HCT116 (cell line): Measurements from ENCODE around the gene TMEFF2.

ENCODE experiments used
- ATF3 ChIP-seq: IDR thresholded peaks from 2 replicates; pipeline ENCODE4 v1.6.1; 2012
- CEBPB ChIP-seq: IDR thresholded peaks from 2 replicates; pipeline ENCODE4 v1.6.1; 2012; ENCODE audit warnings: low read depth
- CTCF ChIP-seq, 3 experiments: fragments of 200-600 bp in 1 of 3; sonication (generic) in 1 of 3; IDR thresholded peaks in 2 of 3; conservative IDR thresholded peaks in 1 of 3; 2 replicates each; pipeline ENCODE4 v1.5.1; 2012 to 2017; ENCODE audit warnings: low read depth in 2 of 3, low read length in 2 of 3, antibody characterized with exemption in 1 of 3, borderline replicate concordance in 1 of 3, control low read depth in 1 of 3, mild to moderate bottlenecking in 1 of 3, mixed read lengths in 1 of 3, mixed run types in 1 of 3, moderate library complexity in 1 of 3; ENCODE audit not compliant: insufficient read depth in 1 of 3
- ELF1 ChIP-seq: IDR thresholded peaks from 2 replicates; pipeline ENCODE4 v1.6.1; 2012; ENCODE audit warnings: low read depth, borderline replicate concordance
- EZH2 ChIP-seq: fragments of 200-600 bp; sonication (generic); IDR thresholded peaks from 2 replicates; pipeline ENCODE4 v1.6.1; 2017; ENCODE audit warnings: antibody characterized with exemption, mixed run types
- EZH2phosphoT487 ChIP-seq: fragments of 200-600 bp; IDR thresholded peaks from 2 replicates; pipeline ENCODE4 v1.6.1; 2018; ENCODE audit warnings: antibody characterized with exemption, borderline replicate concordance
- MAX ChIP-seq: IDR thresholded peaks from 2 replicates; pipeline ENCODE4 v1.6.1; 2012
- POLR2AphosphoS5 ChIP-seq: IDR thresholded peaks from 2 replicates; pipeline ENCODE4 v1.6.1; 2011; ENCODE audit warnings: mild to moderate bottlenecking, low read depth, low read length, moderate library complexity
- TCF7L2 ChIP-seq: IDR thresholded peaks from 2 replicates; pipeline ENCODE4 v1.7.0; 2011; ENCODE audit warnings: borderline replicate concordance, inconsistent platforms; ENCODE audit not compliant: insufficient read depth, insufficient read length; ENCODE audit errors: extremely low read depth

GRCh38 chr2:192126426-192126825, 68.3 kb downstream of the TMEFF2 start:
- TF ChIP-seq CEBPB (no peak), CTCF (IDR thresholded peaks at IDR 0.05 in 2 of 3, conservative IDR thresholded peaks at IDR 0.05 in 1 of 3; ENCODE audit: borderline replicate concordance in 1 of 3, insufficient read depth in 1 of 3, low read depth in 2 of 3, low read length in 2 of 3) (no peak), ELF1 (no peak), EZH2 (no peak), POLR2AphosphoS5 (no peak), MAX (no peak), TCF7L2 (no peak), ATF3 (no peak), EZH2phosphoT487 (no peak)
